A549 (cell line): ENCODE data around the gene HFM1. TPM values are rescaled to one million over a fixed set of nuclear protein-coding genes. Genes with fewer than 3 reads are reported as not detected.

Experiments
- ATAC-seq, 2 experiments: fragments of 200-7000 bp in 1 of 2; fragments of >200 bp in 1 of 2; cut with Nextera tagmentation in 1 of 2; cut with Tn5 transposase in 1 of 2; 3 replicates each; pipeline versions ENCODE4 v1.8.0 to v1.9.1; 2018 to 2020; ENCODE audit warnings: mild to moderate bottlenecking in 1 of 2, moderate library complexity in 1 of 2
- CTCF ChIA-PET: fragments of 300-600 bp; sonication (Branson Sonifier 250); formaldehyde crosslinking; extraction: SDS; loops from one replicate; lab custom pipeline; 2021; ENCODE audit warnings: antibody characterized with exemption, inconsistent platforms; lab: Yijun Ruan, JAX
- POLR2A ChIA-PET: fragments of 350-600 bp; formaldehyde crosslinking; extraction: SDS; loops from one replicate; lab custom pipeline; 2021; ENCODE audit warnings: antibody characterized with exemption, inconsistent platforms; lab: Yijun Ruan, JAX
- DNase-seq, 2 experiments: peaks; one replicate each; pipeline versions ENCODE4 v3.0.0 to v3.0.0-alpha.2; 2011 to 2016; ENCODE audit warnings: low read depth in 1 of 2, low spot score in 1 of 2
- FAIRE-seq: peaks from 2 replicates; lab custom pipeline; 2011; peaks lifted over from hg19 to GRCh38; lab: Jason Lieb, UNC
- H3K27ac ChIP-seq, 2 experiments: fragments of >200 bp; sonication (Bioruptor Twin); formaldehyde crosslinking; 3 replicates each; pipeline ENCODE4 v1.5.1; 2016 to 2017
- H3K4me1 ChIP-seq: fragments of >200 bp; sonication (Bioruptor Twin); formaldehyde crosslinking; 3 replicates; pipeline ENCODE4 v1.6.1; 2016
- H3K4me2 ChIP-seq: fragments of >200 bp; sonication (Bioruptor Twin); formaldehyde crosslinking; 3 replicates; pipeline ENCODE4 v1.6.1; 2016
- H3K4me3 ChIP-seq: fragments of >200 bp; sonication (Bioruptor Twin); formaldehyde crosslinking; 3 replicates; pipeline ENCODE4 v1.5.1; 2016
- H3K9me3 ChIP-seq: fragments of >200 bp; sonication (Bioruptor Twin); formaldehyde crosslinking; 3 replicates; pipeline ENCODE4 v1.6.1; 2016
- CBX8 ChIP-seq: fragments of 200-600 bp; sonication (generic); IDR thresholded peaks from 2 replicates; pipeline ENCODE4 v1.6.1; 2016
- CHD2 ChIP-seq: fragments of 150-350 bp; IDR thresholded peaks from 2 replicates; pipeline ENCODE4 v1.6.1; 2014; ENCODE audit warnings: low read length; ENCODE audit not compliant: partially characterized antibody
- CHD4 ChIP-seq: fragments of 200-600 bp; sonication (generic); IDR thresholded peaks from 2 replicates; pipeline ENCODE4 v1.6.1; 2016; ENCODE audit warnings: antibody characterized with exemption, mild to moderate bottlenecking, borderline replicate concordance
- EHF ChIP-seq: fragments of 250-450 bp; sonication (Bioruptor Pico); IDR thresholded peaks from 2 replicates; pipeline ENCODE4 v1.5.0; 2020; ENCODE audit warnings: mild to moderate bottlenecking
- ESRRA ChIP-seq: fragments of 150-350 bp; IDR thresholded peaks from 2 replicates; pipeline ENCODE4 v1.6.1; 2014; ENCODE audit warnings: mild to moderate bottlenecking, low read length, borderline replicate concordance
- HDAC2 ChIP-seq: fragments of 200-600 bp; sonication (generic); IDR thresholded peaks from 2 replicates; pipeline ENCODE4 v1.6.1; 2016
- HEYL ChIP-seq: fragments of 250-450 bp; sonication (Bioruptor Pico); IDR thresholded peaks from 2 replicates; pipeline ENCODE4 v1.8.0; 2021; ENCODE audit warnings: mild to moderate bottlenecking, moderate library complexity
- JUN ChIP-seq, 2 experiments: fragments of >200 bp; sonication (Bioruptor Twin); formaldehyde crosslinking; IDR thresholded peaks; 2 replicates in 1 of 2; 3 replicates in 1 of 2; pipeline ENCODE4 v1.6.1; 2016 to 2017
- JUNB ChIP-seq: fragments of >200 bp; sonication (Bioruptor Twin); formaldehyde crosslinking; IDR thresholded peaks from 2 replicates; pipeline ENCODE4 v1.6.1; 2016
- KDM1A ChIP-seq: fragments of 200-600 bp; sonication (generic); IDR thresholded peaks from 2 replicates; pipeline ENCODE4 v1.6.1; 2016; ENCODE audit warnings: low read depth, mild to moderate bottlenecking
- MAFK ChIP-seq: fragments of 450-650 bp; IDR thresholded peaks from 2 replicates; pipeline ENCODE4 v1.6.1; 2014; ENCODE audit not compliant: partially characterized antibody
- NPAS2 ChIP-seq: fragments of 250-450 bp; sonication (Bioruptor Pico); IDR thresholded peaks from 2 replicates; pipeline ENCODE4 v1.8.0; 2022; ENCODE audit warnings: mild to moderate bottlenecking, moderate library complexity, borderline replicate concordance
- PBX3 ChIP-seq: IDR thresholded peaks from 2 replicates; pipeline ENCODE4 v1.6.1; 2012
- PHF8 ChIP-seq: fragments of 200-600 bp; sonication (generic); IDR thresholded peaks from 2 replicates; pipeline ENCODE4 v1.6.1; 2016; ENCODE audit warnings: low read depth, mild to moderate bottlenecking, antibody characterized with exemption, moderate library complexity, borderline replicate concordance
- RAD21 ChIP-seq, 2 experiments: fragments of >200 bp in 1 of 2; sonication (Bioruptor Twin) in 1 of 2; formaldehyde crosslinking in 1 of 2; IDR thresholded peaks in 1 of 2; conservative IDR thresholded peaks in 1 of 2; 2 replicates in 1 of 2; 3 replicates in 1 of 2; pipeline ENCODE4 v1.6.1; 2012 to 2018; ENCODE audit warnings: inconsistent platforms in 1 of 2
- RNF2 ChIP-seq: fragments of 200-600 bp; sonication (generic); IDR thresholded peaks from 2 replicates; pipeline ENCODE4 v1.6.1; 2016; ENCODE audit warnings: low read depth, mild to moderate bottlenecking, antibody characterized with exemption, moderate library complexity, borderline replicate concordance
- SREBF2 ChIP-seq: fragments of 450-650 bp; IDR thresholded peaks from 2 replicates; pipeline ENCODE4 v1.6.1; 2014; ENCODE audit warnings: mild to moderate bottlenecking, moderate library complexity
- TFCP2L1 ChIP-seq: fragments of 250-450 bp; sonication (Bioruptor Pico); IDR thresholded peaks from 2 replicates; pipeline ENCODE4 v1.5.0; 2021; ENCODE audit warnings: mild to moderate bottlenecking
- WGBS: methylation state at CpG from one replicate; pipeline ENCODE4 v1.1.6; 2017; ENCODE audit errors: missing lambda C conversion rate; 5-methylcytosine and 5-hydroxymethylcytosine counted together
- polyA plus RNA-seq, 4 experiments: library from polyadenylated mRNA; depleted of rRNA in 3 of 4; stranded (reverse); fragments of >200 nt; fragmentation: RNase III in 1 of 4; extraction: RNeasy Plus Mini Kit Qiagen cat#74134 plus additional on column Dnase treatment in 1 of 4; gene quantifications; 2 replicates in 3 of 4; 3 replicates in 1 of 4; pipeline ENCODE4 v1.2.3, GENCODE V29; 2011 to 2017
- TF ChIP-seq, protein P1 (sequence below): fragments of 250-450 bp; sonication (Bioruptor Pico); IDR thresholded peaks from 2 replicates; pipeline ENCODE4 v1.5.0; 2020; ENCODE audit warnings: low read depth, mild to moderate bottlenecking, moderate library complexity
- TF ChIP-seq, protein P2 (sequence below): fragments of >200 bp; sonication (Bioruptor Twin); formaldehyde crosslinking; IDR thresholded peaks from 3 replicates; pipeline ENCODE4 v1.5.1; 2016
- TF ChIP-seq, protein P3 (sequence below): fragments of 250-450 bp; sonication (Bioruptor Pico); IDR thresholded peaks from 2 replicates; pipeline ENCODE4 v1.5.0; 2021; ENCODE audit warnings: mild to moderate bottlenecking, moderate library complexity, borderline replicate concordance
- TF ChIP-seq, protein P4 (sequence below): IDR thresholded peaks from 2 replicates; pipeline ENCODE4 v1.6.1; 2012; ENCODE audit warnings: low read depth, borderline replicate concordance

The HFM1 gene
- polyA plus RNA-seq, 2 of the 4 experiments (the other 2 are of a cell fraction) = 0.04 to 0.68 TPM

GRCh38 chr1:91335603-91336002 lies 69.0 kb downstream of the HFM1 start:
- no peak for DNase-seq
- TF ChIP-seq JUNB (no peak), MAFK (no peak), PHF8 (no peak), RNF2 (no peak), SREBF2 (no peak), CHD2 (no peak), CHD4 (no peak), EHF (CRISPR knock-in tag) (no peak), NPAS2 (no peak), JUN (IDR thresholded peaks at IDR 0.05) (no peak), RAD21 (conservative IDR thresholded peaks at IDR 0.05 in 1 of 2, IDR thresholded peaks at IDR 0.05 in 1 of 2) (no peak), KDM1A (no peak), HDAC2 (no peak)
- TF ChIP-seq, protein P1, sequence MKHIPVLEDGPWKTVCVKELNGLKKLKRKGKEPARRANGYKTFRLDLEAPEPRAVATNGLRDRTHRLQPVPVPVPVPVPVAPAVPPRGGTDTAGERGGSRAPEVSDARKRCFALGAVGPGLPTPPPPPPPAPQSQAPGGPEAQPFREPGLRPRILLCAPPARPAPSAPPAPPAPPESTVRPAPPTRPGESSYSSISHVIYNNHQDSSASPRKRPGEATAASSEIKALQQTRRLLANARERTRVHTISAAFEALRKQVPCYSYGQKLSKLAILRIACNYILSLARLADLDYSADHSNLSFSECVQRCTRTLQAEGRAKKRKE = no peak
- H3K4me1 ChIP-seq = no peaks in the 10 kb centered on the region
- no peaks in the 10 kb centered on the region for H3K9me3 ChIP-seq
- no peak for ATAC-seq
- H3K4me2 ChIP-seq = no peak overlapping the region
- H3K4me3 ChIP-seq = no peak overlapping the region
- CTCF ChIA-PET = no interaction called here
- no peak for FAIRE-seq
- POLR2A ChIA-PET = no interaction called here
- 0% methylated on average over 2 of the region's 2 CpGs for WGBS
- H3K27ac ChIP-seq = no peak overlapping the region

DNA sequence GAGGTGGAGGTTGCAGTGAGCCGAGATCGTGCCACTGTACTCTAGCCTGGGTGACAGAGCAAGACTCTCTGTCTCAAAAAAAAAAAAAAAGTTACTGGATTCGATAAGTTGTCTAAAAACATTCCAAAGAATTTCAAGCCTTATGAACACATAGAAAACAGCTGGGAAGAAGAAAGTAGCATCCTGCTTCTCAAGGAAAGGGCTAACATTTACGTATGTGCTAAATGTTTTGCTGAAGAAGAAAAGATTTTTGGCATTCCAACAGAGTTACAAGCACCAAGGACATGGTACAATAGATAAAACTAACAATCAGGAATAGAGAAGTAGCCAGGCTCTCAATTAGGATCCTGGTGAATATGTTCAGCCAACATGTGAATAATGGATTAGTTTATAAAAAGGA lies 69.8 kb downstream of the HFM1 start:
- ChIA-PET POLR2A (no interaction called here), CTCF (interaction anchor here (0.7 kb wide), 1 partner anchor 129 kb away, joined by 6 read pairs; no protein-coding TSS in a partner anchor)
- no peak for DNase-seq
- 35% methylated on average over 4 of the region's 4 CpGs for WGBS
- Histone ChIP-seq H3K9me3 (no peaks in the 10 kb centered on the region), H3K4me2 (no peak overlapping the region), H3K27ac (no peak overlapping the region), H3K4me1 (no peaks in the 10 kb centered on the region), H3K4me3 (no peak overlapping the region)
- no peak for ATAC-seq
- FAIRE-seq = no peak
- TF ChIP-seq RAD21 (conservative IDR thresholded peaks at IDR 0.05 in 1 of 2, IDR thresholded peaks at IDR 0.05 in 1 of 2) = no peak
- TF ChIP-seq PBX3 = no peak
- TF ChIP-seq CBX8 = no peak
- TF ChIP-seq, protein P2, sequence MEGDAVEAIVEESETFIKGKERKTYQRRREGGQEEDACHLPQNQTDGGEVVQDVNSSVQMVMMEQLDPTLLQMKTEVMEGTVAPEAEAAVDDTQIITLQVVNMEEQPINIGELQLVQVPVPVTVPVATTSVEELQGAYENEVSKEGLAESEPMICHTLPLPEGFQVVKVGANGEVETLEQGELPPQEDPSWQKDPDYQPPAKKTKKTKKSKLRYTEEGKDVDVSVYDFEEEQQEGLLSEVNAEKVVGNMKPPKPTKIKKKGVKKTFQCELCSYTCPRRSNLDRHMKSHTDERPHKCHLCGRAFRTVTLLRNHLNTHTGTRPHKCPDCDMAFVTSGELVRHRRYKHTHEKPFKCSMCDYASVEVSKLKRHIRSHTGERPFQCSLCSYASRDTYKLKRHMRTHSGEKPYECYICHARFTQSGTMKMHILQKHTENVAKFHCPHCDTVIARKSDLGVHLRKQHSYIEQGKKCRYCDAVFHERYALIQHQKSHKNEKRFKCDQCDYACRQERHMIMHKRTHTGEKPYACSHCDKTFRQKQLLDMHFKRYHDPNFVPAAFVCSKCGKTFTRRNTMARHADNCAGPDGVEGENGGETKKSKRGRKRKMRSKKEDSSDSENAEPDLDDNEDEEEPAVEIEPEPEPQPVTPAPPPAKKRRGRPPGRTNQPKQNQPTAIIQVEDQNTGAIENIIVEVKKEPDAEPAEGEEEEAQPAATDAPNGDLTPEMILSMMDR = no peak
- no peak for TF ChIP-seq TFCP2L1
- no peak for TF ChIP-seq ESRRA
- no peak for TF ChIP-seq HEYL
- no peak for TF ChIP-seq PHF8
- TF ChIP-seq CHD4 = no peak
- TF ChIP-seq, protein P3, sequence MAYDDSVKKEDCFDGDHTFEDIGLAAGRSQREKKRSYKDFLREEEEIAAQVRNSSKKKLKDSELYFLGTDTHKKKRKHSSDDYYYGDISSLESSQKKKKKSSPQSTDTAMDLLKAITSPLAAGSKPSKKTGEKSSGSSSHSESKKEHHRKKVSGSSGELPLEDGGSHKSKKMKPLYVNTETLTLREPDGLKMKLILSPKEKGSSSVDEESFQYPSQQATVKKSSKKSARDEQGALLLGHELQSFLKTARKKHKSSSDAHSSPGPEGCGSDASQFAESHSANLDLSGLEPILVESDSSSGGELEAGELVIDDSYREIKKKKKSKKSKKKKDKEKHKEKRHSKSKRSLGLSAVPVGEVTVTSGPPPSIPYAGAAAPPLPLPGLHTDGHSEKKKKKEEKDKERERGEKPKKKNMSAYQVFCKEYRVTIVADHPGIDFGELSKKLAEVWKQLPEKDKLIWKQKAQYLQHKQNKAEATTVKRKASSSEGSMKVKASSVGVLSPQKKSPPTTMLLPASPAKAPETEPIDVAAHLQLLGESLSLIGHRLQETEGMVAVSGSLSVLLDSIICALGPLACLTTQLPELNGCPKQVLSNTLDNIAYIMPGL = no peak
- TF ChIP-seq, protein P4, sequence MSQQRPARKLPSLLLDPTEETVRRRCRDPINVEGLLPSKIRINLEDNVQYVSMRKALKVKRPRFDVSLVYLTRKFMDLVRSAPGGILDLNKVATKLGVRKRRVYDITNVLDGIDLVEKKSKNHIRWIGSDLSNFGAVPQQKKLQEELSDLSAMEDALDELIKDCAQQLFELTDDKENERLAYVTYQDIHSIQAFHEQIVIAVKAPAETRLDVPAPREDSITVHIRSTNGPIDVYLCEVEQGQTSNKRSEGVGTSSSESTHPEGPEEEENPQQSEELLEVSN = no peak
